ENCODE data around the gene CPNE5. TPM values are rescaled to one million over a fixed set of nuclear protein-coding genes. Genes with fewer than 3 reads are reported as not detected.

CPNE5 gene
- total and polyA plus RNA-seq, 9 of the 15 experiments (the other 6 are each of a cell fraction or from before 2014, with no cell fraction given) = 0.14 to 1.0 (median 0.46) TPM; not detected in 2

DNA sequence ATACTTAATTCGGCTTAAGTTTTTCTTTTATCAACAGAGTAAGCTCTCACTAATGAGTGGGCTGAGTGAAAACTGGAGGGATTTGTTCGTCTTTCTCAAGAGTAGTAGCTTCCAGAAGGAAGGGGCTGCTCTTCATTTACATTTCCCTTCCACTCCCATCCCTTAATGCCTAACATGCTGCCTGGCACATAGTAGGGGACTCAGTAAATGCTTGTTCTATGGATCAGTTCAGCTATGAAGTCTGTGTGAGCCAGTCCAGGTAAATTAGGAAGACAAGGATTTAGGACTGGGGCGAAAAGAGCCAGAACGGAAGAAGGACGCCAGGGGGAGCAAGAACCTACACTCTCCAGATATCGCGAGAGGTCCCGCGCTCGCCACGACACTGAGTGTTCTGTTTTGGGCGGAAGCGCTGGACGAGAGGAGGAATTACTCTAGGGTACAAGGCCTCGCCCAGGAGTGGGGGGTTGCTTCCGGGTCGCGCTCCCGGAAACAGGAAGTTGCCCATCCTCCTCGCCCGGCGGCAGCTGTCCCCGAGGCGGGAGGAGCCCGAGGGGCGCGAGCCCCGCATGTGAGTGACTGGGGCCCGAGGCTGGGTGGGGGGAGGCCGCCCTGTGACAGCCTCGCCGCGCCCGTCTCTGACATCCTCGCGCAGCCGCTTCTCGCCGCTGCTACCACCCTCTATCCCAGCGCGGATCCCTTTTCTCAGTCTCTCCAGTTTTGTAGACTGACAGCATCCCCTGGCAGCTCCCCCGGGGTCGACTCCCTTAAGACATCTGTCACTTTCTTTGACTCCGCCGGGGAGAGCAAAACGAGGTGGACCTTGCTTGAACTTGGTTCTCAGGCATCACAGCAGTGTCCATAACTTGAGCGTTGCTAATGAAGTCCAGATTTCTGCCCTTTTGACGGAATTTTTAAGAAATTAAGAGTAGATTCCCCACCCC, 46.5 kb upstream of the CPNE5 start, which contains the start of gene C6orf89 (continued):
- TF ChIP-seq KAT8 (IDR thresholded peaks at IDR 0.05; ENCODE audit: low read depth) = no peak
- no peak; the same call in 1 of the 2 replicates for TF ChIP-seq EGR1 (conservative IDR thresholded peaks at IDR 0.05)
- 0 out of 2 replicates have a peak, but pooled peaks have one; percentile 12 for TF ChIP-seq NFATC3 (IDR thresholded peaks at IDR 0.05)
- no peak for TF ChIP-seq KDM2B (CRISPR knock-in tag; IDR thresholded peaks at IDR 0.05)
- TF ChIP-seq, protein P1, sequence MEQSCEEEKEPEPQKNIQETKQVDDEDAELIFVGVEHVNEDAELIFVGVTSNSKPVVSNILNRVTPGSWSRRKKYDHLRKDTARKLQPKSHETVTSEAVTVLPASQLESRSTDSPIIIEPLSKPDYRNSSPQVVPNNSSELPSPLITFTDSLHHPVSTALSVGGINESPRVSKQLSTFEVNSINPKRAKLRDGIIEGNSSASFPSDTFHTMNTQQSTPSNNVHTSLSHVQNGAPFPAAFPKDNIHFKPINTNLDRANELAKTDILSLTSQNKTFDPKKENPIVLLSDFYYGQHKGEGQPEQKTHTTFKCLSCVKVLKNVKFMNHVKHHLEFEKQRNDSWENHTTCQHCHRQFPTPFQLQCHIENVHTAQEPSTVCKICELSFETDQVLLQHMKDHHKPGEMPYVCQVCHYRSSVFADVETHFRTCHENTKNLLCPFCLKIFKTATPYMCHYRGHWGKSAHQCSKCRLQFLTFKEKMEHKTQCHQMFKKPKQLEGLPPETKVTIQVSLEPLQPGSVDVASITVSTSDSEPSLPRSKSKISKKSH (CRISPR knock-in tag; IDR thresholded peaks at IDR 0.05) = no peak
- TF ChIP-seq RBBP5 (IDR thresholded peaks at IDR 0.05; ENCODE audit: borderline replicate concordance, insufficient read depth, low read length, poor library complexity, severe bottlenecking) = peak; percentile 100
- TF ChIP-seq JUND (IDR thresholded peaks at IDR 0.05; ENCODE audit: borderline replicate concordance, low read depth, low read length) = peak; percentile 64
- peak; percentile 50; the same call in 1 of the 3 replicates for TF ChIP-seq JUND (tag; IDR thresholded peaks at IDR 0.05; ENCODE audit: borderline replicate concordance, low read depth, low read length)
- no peak for TF ChIP-seq KAT2B (IDR thresholded peaks at IDR 0.05; ENCODE audit: low read depth, low read length)
- TF ChIP-seq DPF2 (IDR thresholded peaks at IDR 0.05) = peak; percentile 23; the same call in 1 of the 2 replicates
- TF ChIP-seq, protein P2, sequence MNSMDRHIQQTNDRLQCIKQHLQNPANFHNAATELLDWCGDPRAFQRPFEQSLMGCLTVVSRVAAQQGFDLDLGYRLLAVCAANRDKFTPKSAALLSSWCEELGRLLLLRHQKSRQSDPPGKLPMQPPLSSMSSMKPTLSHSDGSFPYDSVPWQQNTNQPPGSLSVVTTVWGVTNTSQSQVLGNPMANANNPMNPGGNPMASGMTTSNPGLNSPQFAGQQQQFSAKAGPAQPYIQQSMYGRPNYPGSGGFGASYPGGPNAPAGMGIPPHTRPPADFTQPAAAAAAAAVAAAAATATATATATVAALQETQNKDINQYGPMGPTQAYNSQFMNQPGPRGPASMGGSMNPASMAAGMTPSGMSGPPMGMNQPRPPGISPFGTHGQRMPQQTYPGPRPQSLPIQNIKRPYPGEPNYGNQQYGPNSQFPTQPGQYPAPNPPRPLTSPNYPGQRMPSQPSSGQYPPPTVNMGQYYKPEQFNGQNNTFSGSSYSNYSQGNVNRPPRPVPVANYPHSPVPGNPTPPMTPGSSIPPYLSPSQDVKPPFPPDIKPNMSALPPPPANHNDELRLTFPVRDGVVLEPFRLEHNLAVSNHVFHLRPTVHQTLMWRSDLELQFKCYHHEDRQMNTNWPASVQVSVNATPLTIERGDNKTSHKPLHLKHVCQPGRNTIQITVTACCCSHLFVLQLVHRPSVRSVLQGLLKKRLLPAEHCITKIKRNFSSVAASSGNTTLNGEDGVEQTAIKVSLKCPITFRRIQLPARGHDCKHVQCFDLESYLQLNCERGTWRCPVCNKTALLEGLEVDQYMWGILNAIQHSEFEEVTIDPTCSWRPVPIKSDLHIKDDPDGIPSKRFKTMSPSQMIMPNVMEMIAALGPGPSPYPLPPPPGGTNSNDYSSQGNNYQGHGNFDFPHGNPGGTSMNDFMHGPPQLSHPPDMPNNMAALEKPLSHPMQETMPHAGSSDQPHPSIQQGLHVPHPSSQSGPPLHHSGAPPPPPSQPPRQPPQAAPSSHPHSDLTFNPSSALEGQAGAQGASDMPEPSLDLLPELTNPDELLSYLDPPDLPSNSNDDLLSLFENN (IDR thresholded peaks at IDR 0.05; ENCODE audit: low read depth in 2 of 2, low read length in 2 of 2) = peak in 1 of 2 experiments; percentile 52; a peak in 1 of 4 replicates
- TF ChIP-seq, protein P3, sequence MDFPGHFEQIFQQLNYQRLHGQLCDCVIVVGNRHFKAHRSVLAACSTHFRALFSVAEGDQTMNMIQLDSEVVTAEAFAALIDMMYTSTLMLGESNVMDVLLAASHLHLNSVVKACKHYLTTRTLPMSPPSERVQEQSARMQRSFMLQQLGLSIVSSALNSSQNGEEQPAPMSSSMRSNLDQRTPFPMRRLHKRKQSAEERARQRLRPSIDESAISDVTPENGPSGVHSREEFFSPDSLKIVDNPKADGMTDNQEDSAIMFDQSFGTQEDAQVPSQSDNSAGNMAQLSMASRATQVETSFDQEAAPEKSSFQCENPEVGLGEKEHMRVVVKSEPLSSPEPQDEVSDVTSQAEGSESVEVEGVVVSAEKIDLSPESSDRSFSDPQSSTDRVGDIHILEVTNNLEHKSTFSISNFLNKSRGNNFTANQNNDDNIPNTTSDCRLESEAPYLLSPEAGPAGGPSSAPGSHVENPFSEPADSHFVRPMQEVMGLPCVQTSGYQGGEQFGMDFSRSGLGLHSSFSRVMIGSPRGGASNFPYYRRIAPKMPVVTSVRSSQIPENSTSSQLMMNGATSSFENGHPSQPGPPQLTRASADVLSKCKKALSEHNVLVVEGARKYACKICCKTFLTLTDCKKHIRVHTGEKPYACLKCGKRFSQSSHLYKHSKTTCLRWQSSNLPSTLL (IDR thresholded peaks at IDR 0.05) = no peak
